K562 (cell line): ENCODE data around the gene SEC14L3. TPM values are rescaled to one million over a fixed set of nuclear protein-coding genes. Genes with fewer than 3 reads are reported as not detected.

Experiments
- CCNT2 ChIP-seq: IDR thresholded peaks from 2 replicates; pipeline ENCODE4 v1.6.1; 2011; ENCODE audit warnings: borderline replicate concordance, low read depth, mild to moderate bottlenecking, moderate library complexity, mixed read lengths, low read length; ENCODE audit not compliant: insufficient read length; ENCODE audit errors: extremely low read depth
- DLX4 ChIP-seq: fragments of 250-450 bp; sonication (Bioruptor Pico); IDR thresholded peaks from 2 replicates; pipeline ENCODE4 v1.6.1; 2021; ENCODE audit warnings: mild to moderate bottlenecking
- ETS1 ChIP-seq: conservative IDR thresholded peaks from 2 replicates; pipeline ENCODE4 v1.6.1; 2011; ENCODE audit warnings: low read depth, mild to moderate bottlenecking, low read length; ENCODE audit not compliant: control insufficient read depth
- GTF2B ChIP-seq: IDR thresholded peaks from 2 replicates; pipeline ENCODE4 v1.6.1; 2011; ENCODE audit not compliant: insufficient read length; ENCODE audit errors: extremely low read depth
- KLF1 ChIP-seq: fragments of 450-650 bp; IDR thresholded peaks from 2 replicates; pipeline ENCODE4 v1.6.1; 2016; ENCODE audit warnings: missing genetic modification characterization, missing compliant biosample characterization
- KLF16 ChIP-seq: IDR thresholded peaks from 2 replicates; pipeline ENCODE4 v1.6.1; 2016; ENCODE audit warnings: antibody characterized with exemption
- NCOA4 ChIP-seq: fragments of 450-650 bp; IDR thresholded peaks from 2 replicates; pipeline ENCODE4 v1.6.1; 2018; ENCODE audit warnings: mild to moderate bottlenecking; ENCODE audit not compliant: partially characterized antibody
- NRF1 ChIP-seq, 2 experiments: fragments of 450-650 bp; IDR thresholded peaks in 1 of 2; conservative IDR thresholded peaks in 1 of 2; 2 replicates each; pipeline ENCODE4 v1.6.1; 2014; ENCODE audit warnings: mild to moderate bottlenecking in 2 of 2
- POLR2B ChIP-seq: fragments of 450-650 bp; IDR thresholded peaks from 2 replicates; pipeline ENCODE4 v1.6.1; 2018; ENCODE audit warnings: low read depth; ENCODE audit not compliant: partially characterized antibody
- POLR2G ChIP-seq: fragments of 200-400 bp; formaldehyde crosslinking; IDR thresholded peaks from 2 replicates; pipeline ENCODE4 v1.6.1; 2017; ENCODE audit warnings: low read depth, mild to moderate bottlenecking, antibody characterized with exemption, low read length, moderate library complexity
- SIX5 ChIP-seq, 2 experiments: IDR thresholded peaks; 2 replicates each; pipeline ENCODE4 v1.6.1; 2011; ENCODE audit warnings: low read length in 2 of 2, borderline replicate concordance in 1 of 2, low read depth in 1 of 2, mild to moderate bottlenecking in 1 of 2, moderate library complexity in 1 of 2; ENCODE audit not compliant: insufficient read depth in 1 of 2
- SOX6 ChIP-seq: fragments of 450-650 bp; IDR thresholded peaks from 2 replicates; pipeline ENCODE4 v1.6.1; 2014; ENCODE audit warnings: mild to moderate bottlenecking
- THRAP3 ChIP-seq: fragments of 450-650 bp; IDR thresholded peaks from 2 replicates; pipeline ENCODE4 v1.6.1; 2016; ENCODE audit warnings: mild to moderate bottlenecking, inconsistent platforms, borderline replicate concordance
- ZNF134 ChIP-seq: fragments of 250-450 bp; sonication (Bioruptor Pico); conservative IDR thresholded peaks from 2 replicates; pipeline ENCODE4 v1.4.0; 2020
- ZNF398 ChIP-seq: fragments of 250-450 bp; sonication (Bioruptor Pico); IDR thresholded peaks from 2 replicates; pipeline ENCODE4 v1.8.0; 2021; ENCODE audit warnings: moderate library complexity, mild to moderate bottlenecking, inconsistent platforms
- ZNF431 ChIP-seq: sonication (generic); formaldehyde crosslinking; IDR thresholded peaks from 2 replicates; pipeline ENCODE4 v1.8.0; 2022; ENCODE audit warnings: mild to moderate bottlenecking, missing genetic modification reagents
- ZNF445 ChIP-seq: fragments of 250-450 bp; sonication (Bioruptor Pico); IDR thresholded peaks from 2 replicates; pipeline ENCODE4 v1.4.0; 2020; ENCODE audit warnings: low read depth, mild to moderate bottlenecking, moderate library complexity
- ZNF449 ChIP-seq: fragments of 250-450 bp; sonication (Bioruptor Pico); IDR thresholded peaks from 2 replicates; pipeline ENCODE4 v1.8.0; 2022; ENCODE audit warnings: moderate library complexity, mild to moderate bottlenecking, inconsistent platforms
- ZNF584 ChIP-seq: fragments of 200-800 bp; sonication (Bioruptor generic); IDR thresholded peaks from 2 replicates; pipeline ENCODE4 v1.6.1; 2016; ENCODE audit warnings: low read depth, mild to moderate bottlenecking, missing genetic modification characterization, missing compliant biosample characterization
- ZNF655 ChIP-seq: fragments of 250-450 bp; sonication (Bioruptor Pico); IDR thresholded peaks from 2 replicates; pipeline ENCODE4 v1.5.0; 2021
- ZNF780A ChIP-seq: fragments of 250-450 bp; sonication (Bioruptor Pico); IDR thresholded peaks from 2 replicates; pipeline ENCODE4 v1.5.0; 2021; ENCODE audit warnings: mild to moderate bottlenecking
- polyA plus RNA-seq, 8 experiments: library from polyadenylated mRNA; depleted of rRNA in 4 of 8; stranded (reverse) in 5 of 8; unstranded in 3 of 8; fragments of >200 nt; fragmentation: Nextera tagmentation in 2 of 8; fragmentation: Illumina TruSeq in 1 of 8; extraction: Ambion mirVana in 2 of 8; extraction: Trizol in 1 of 8; gene quantifications; 2 replicates each; pipeline versions ENCODE4 v1.2.1 to v1.2.3, GENCODE V29; 2011 to 2014; ENCODE audit warnings: inconsistent platforms in 1 of 8, missing spikeins in 1 of 8
- total RNA-seq, 7 experiments: library from RNA; depleted of rRNA in 6 of 7; stranded (reverse); fragments of >200 nt in 6 of 7; fragmentation: Illumina TruSeq in 2 of 7; extraction: Trizol in 2 of 7; gene quantifications; 2 replicates each; pipeline versions ENCODE4 v1.2.1 to v1.2.3, GENCODE V29; 2011 to 2021; ENCODE audit warnings: low replicate concordance in 1 of 7

Gene SEC14L3
- total and polyA plus RNA-seq, 9 of the 15 experiments (the other 6 are each of a cell fraction or from before 2014, with no cell fraction given): not detected

- TF ChIP-seq ZNF134 (CRISPR knock-in tag) (no peak; the same call in 1 of the 2 replicates), SOX6 (no peak), NRF1 (conservative IDR thresholded peaks at IDR 0.05 in 1 of 2, IDR thresholded peaks at IDR 0.05 in 1 of 2) (peak; percentile 39 to 45), DLX4 (CRISPR knock-in tag) (no peak), POLR2B (peak; percentile 28), ZNF445 (CRISPR knock-in tag) (no peak), SIX5 (IDR thresholded peaks at IDR 0.05; ENCODE audit: borderline replicate concordance in 1 of 2, insufficient read depth in 1 of 2, low read depth in 1 of 2, low read length in 2 of 2) (no peak), NCOA4 (no peak), ZNF655 (CRISPR knock-in tag) (no peak), POLR2G (peak; percentile 88), ZNF584 (CRISPR knock-in tag) (no peak), KLF1 (no peak), ZNF398 (no peak), KLF16 (no peak), ETS1 (no peak), GTF2B (no peak), CCNT2 (peak; percentile 38), ZNF431 (CRISPR knock-in tag) (no peak), ZNF449 (no peak), THRAP3 (no peak), ZNF780A (no peak)
Observed at GRCh38 chr22:30425616-30426387, 46.0 kb downstream of the SEC14L3 start, which contains the start of gene MTFP1 (continued).
